GM21717 (cell line): ENCODE data around the gene MAEL.

ENCODE experiments used
- ATAC-seq: cut with Tn5 transposase; IDR thresholded peaks from one replicate; pipeline ENCODE4 v1.9.1; 2021; ENCODE audit warnings: mild to moderate bottlenecking, moderate library complexity; ENCODE audit not compliant: unreplicated experiment

Gene MAEL

DNA sequence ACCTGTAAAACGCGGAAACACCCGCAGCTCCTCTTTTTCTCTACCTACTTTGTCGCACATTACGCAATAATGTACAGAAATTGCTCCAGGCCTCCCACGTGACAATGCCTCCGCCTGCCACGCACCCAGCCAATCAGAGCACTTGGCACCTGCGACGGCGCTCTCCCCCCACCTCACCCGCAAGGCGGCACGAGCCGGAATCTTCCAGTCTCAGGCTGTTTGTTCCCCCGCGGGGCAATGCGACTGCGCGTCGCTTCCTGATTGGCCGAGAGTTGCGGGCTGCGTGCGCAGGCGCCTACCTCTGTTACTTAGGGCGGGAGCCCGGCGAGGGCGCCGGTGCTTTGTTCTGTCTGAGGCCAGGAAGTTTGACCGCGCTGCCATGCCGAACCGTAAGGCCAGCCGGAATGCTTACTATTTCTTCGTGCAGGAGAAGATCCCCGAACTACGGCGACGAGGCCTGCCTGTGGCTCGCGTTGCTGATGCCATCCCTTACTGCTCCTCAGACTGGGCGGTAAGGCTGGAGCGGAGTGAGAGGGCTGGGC is at the start of gene MAEL:
Gene MAEL (plus strand): TSS at position 307 of the 542 bp plus-strand sequence. CDS start 73 bp downstream, at position 380.
- ATAC-seq, result no peak

DNA sequence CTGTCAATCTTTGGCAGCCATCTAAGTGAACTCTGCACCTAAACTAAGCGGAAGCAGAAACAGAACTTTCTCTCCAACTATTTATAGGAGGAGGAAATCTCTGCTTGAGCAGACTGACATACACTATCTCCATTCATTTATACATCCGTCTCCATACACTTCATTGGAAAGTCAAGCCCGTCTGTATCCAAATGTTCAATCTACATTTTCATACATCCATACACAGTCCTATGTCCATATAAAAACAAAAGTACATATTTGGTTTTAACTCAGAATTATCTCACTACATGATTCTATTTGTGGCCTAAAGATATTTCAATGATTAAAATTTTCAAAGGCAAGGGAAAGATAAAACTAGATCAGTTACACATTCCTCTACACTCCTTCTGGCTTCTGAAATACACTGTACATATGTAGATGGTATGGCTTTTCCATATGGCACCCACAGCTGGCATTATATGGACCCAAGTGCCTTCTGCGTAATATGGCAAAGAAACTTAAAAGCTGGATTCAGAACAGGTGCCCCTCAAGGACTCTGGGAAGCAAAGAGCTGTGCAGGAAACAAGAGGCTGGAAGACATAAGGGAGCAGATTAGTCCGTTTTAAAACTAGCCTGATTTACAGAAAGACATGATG is 49.2 kb upstream of the MAEL start:
- ATAC-seq, result no peak

DNA sequence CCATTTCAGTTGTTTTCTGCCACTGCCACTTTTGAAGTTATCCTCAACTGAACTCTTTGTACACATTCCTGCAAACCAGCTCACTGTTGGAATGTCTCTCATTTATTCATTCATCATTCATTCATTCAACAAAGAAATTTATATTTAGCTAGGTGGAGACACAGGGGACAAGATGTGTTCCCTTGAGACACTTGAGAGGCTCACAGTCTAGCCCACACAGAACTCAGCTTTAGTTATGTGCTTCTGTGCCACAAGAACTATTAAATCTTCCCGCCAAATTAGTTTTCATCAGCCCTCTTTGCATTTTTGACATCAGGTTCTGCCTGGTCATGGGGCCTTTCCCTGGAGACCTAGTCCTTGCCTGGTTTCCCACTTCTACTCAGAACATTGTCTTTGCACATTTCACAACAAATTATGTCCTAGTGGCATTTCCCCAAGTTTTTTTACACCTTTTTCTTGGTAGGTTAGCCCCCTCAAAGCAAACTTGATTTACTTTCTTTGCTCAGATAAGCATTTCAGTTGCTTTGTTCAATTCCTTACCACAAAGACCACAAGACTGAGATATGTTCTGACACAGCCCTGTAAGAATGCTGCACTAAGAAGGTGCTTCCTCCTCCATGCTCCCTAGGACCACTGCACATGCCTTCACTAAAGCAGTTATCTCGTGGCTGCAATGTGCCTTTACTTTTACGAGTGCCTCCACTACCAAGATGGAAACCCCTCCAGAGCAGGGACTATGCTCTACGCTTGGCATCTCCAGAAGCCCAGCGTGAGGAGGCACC is 44.7 kb upstream of the MAEL start:
- no peak for ATAC-seq

GRCh38 chr1:166947398-166948043 is 41.6 kb upstream of the MAEL start:
- ATAC-seq, result no peak

DNA sequence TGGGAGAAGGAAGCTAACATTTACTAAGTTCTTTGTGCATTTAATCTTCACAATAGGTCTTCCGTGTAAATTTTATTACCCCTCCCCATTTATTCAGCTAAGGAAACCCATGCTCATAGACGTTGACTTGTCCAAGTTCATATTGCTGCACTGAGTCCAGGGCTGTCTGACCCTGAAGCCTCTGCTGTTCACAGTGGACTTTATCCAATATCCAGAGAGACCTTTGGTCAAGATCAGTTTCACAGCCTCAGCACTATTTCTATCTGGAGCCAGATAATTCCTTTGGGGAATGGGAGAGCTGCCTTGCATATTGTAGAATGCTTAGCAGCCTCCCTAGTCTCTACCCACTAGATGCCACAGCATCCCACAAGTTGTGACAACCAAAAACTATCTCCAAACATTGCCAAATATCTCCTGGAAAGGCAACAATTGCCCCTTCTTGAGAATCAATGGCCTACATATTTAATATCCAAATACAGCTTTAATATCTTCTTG is 40.2 kb upstream of the MAEL start:
- no peak for ATAC-seq

DNA sequence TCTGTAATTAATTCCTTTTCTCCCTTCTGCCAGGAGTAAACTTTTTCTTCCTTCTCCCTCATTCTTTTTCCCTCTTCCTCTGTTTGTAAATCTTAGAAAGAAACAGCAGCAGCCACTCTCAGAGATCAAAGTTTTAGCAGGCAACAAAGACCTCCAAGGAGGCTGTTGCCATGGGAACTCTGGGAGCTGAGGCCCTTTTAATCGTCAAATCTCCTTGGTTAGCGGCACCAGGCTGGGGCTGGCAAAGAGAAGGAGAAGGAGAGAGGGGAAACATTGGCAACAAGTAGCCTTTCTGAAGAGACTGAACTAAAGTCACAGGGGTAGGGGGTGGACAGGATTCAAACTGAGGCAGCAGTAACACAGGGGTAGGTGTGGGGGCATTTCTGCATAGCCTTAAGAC is 38.9 kb upstream of the MAEL start:
- ATAC-seq, result no peak

GRCh38 chr1:166951050-166951449 is 38.0 kb upstream of the MAEL start:
- no peak for ATAC-seq

GRCh38 chr1:166952002-166952746 is 36.9 kb upstream of the MAEL start:
- ATAC-seq, result no peak

GRCh38 chr1:166953491-166953890 is 35.6 kb upstream of the MAEL start:
- ATAC-seq, result no peak

GRCh38 chr1:166956057-166956850 is 32.8 kb upstream of the MAEL start:
- ATAC-seq, result no peak

- no peak for ATAC-seq
Measured at GRCh38 chr1:166956872-166957271, 32.2 kb upstream of the MAEL start.

DNA sequence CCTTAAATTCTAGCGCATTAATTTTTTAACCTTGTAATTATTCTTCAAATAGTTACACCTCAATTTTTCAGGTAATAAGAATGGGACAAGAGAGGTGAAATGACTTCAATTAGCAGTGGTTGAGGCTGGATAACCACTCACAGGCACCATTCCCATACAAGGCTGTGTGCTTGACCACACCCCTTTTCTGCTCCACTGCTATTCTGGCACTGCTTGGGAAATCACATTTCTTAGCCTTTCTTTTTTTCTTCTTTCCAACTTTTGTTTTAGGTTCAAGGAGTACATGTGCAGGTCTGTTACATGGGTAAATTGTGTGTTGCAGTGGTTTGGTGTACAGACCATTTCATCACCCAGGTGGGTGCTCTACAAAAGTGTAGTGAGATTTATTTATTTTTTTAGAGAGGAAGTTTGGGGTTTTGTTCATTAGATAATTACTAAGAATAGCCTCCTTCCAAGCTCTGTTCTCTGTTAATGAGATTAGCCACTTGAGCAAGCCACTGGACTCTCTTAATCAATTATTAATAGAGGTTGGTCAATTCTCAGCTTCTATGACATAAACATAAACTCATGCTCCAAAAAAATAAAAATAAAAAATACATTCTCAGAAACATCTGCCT is 28.1 kb upstream of the MAEL start:
- no peak for ATAC-seq

- ATAC-seq, result no peak
Measured at GRCh38 chr1:166969074-166969677, 19.9 kb upstream of the MAEL start.

GRCh38 chr1:166971252-166971651 is 17.8 kb upstream of the MAEL start:
- ATAC-seq, result no peak

- ATAC-seq, result no peak
Measured at GRCh38 chr1:166972193-166972592, 16.9 kb upstream of the MAEL start.

- ATAC-seq, result no peak
Measured at GRCh38 chr1:166972826-166973225, 16.3 kb upstream of the MAEL start.

GRCh38 chr1:166974647-166975345 is 14.3 kb upstream of the MAEL start:
- ATAC-seq, result no peak

GRCh38 chr1:166975361-166976129 is 13.5 kb upstream of the MAEL start, which contains the start of gene ILDR2:
Gene ILDR2, minus strand, starts transcription at chr1:166975540. Its CDS starts 272 bp downstream, at chr1:166975268.
- peak; percentile 61 for ATAC-seq
